ENCODE measurements around the gene EGFL7.

DNA sequence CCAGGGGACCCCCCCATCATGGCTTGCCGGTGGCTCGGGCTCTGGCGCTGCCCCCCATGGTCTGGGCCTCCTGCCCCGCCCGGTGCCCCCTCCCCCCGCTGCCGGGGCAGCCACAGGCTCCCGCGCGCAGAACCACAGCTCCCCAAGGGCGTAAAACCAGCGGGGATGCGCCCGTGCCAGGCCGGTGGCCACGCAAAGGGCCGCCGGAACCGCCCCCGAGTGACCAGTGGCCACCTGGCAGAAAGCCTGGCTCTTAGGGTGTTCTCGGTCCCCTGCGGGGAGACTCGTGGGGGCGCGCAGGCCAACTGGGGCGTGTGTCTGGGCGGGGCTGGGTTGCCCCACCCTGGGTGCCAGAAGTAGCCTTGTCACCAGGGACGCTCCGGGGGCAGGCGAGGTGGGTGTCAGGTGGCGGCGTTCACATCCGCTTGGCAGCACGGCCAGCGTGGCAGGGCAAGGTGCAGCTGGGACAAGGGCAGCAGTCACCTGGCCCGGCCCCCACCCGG is 25.1 kb downstream of the EGFL7 start:
- TF ChIP-seq LEF1 (IDR thresholded peaks at IDR 0.05; ENCODE audit: borderline replicate concordance) (no peak), ARNT (IDR thresholded peaks at IDR 0.05) (no peak)

All from HEK293T (cell line).